Measurements from ENCODE around the gene TMEM258.

The TMEM258 gene

GRCh38 chr11:61771985-61772455 lies 20.4 kb downstream of the TMEM258 start:
- no peak for DNase-seq (ENCODE audit: low read depth)
- TF ChIP-seq CTCF (IDR thresholded peaks at IDR 0.05; ENCODE audit: control insufficient read depth, extremely low read depth, insufficient read depth): no peak

GRCh38 chr11:61771195-61771894 lies 21.1 kb downstream of the TMEM258 start:
- no peak overlapping the region for H3K4me3 ChIP-seq (ENCODE audit: low read depth, low read length)
- TF ChIP-seq CTCF (IDR thresholded peaks at IDR 0.05; ENCODE audit: control insufficient read depth, extremely low read depth, insufficient read depth): no peak
- no peak for DNase-seq (ENCODE audit: low read depth)

More at GRCh38 chr11:61771985-61772455, 20.4 kb downstream of the TMEM258 start:
- H3K4me3 ChIP-seq (ENCODE audit: low read depth, low read length): no peak overlapping the region

GRCh38 chr11:61769946-61770683 lies 22.3 kb downstream of the TMEM258 start:
- H3K4me3 ChIP-seq (ENCODE audit: low read depth, low read length): no peak overlapping the region
- no peak for DNase-seq (ENCODE audit: low read depth)
- no peak for TF ChIP-seq CTCF (IDR thresholded peaks at IDR 0.05; ENCODE audit: control insufficient read depth, extremely low read depth, insufficient read depth)

- TF ChIP-seq CTCF (IDR thresholded peaks at IDR 0.05; ENCODE audit: control insufficient read depth, extremely low read depth, insufficient read depth): no peak
- H3K4me3 ChIP-seq (ENCODE audit: low read depth, low read length): no peak overlapping the region
- no peak for DNase-seq (ENCODE audit: low read depth)
Measured at GRCh38 chr11:61769169-61769920, 23.1 kb downstream of the TMEM258 start.

- no peak overlapping the region for H3K4me3 ChIP-seq (ENCODE audit: low read depth, low read length)
- no peak for DNase-seq (ENCODE audit: low read depth)
- TF ChIP-seq CTCF (IDR thresholded peaks at IDR 0.05; ENCODE audit: control insufficient read depth, extremely low read depth, insufficient read depth): no peak
Measured at GRCh38 chr11:61768376-61769076, 23.9 kb downstream of the TMEM258 start.

GRCh38 chr11:61766353-61766841 lies 26.0 kb downstream of the TMEM258 start:
- no peak for DNase-seq (ENCODE audit: low read depth)
- no peak for TF ChIP-seq CTCF (IDR thresholded peaks at IDR 0.05; ENCODE audit: control insufficient read depth, extremely low read depth, insufficient read depth)
- no peak overlapping the region for H3K4me3 ChIP-seq (ENCODE audit: low read depth, low read length)
